HEK293T (cell line): ENCODE data around the gene LMF1.

ENCODE experiments used
- CTCF ChIA-PET: fragments of 350-600 bp; formaldehyde crosslinking; extraction: SDS; loops from one replicate; lab custom pipeline; 2021; ENCODE audit warnings: antibody characterized with exemption, inconsistent platforms; lab: Yijun Ruan, JAX
- POLR2A ChIA-PET: fragments of 350-600 bp; formaldehyde crosslinking; extraction: SDS; loops from one replicate; lab custom pipeline; 2020; ENCODE audit warnings: antibody characterized with exemption, inconsistent platforms; lab: Yijun Ruan, JAX
- DNase-seq: peaks from one replicate; pipeline ENCODE4 v3.0.0; 2012; ENCODE audit warnings: mixed read lengths; ENCODE audit errors: extremely low spot score
- ARNT ChIP-seq: fragments of 450-650 bp; IDR thresholded peaks from 2 replicates; pipeline ENCODE4 v1.6.1; 2017; ENCODE audit warnings: mild to moderate bottlenecking
- BHLHE40 ChIP-seq: fragments of 450-650 bp; IDR thresholded peaks from 2 replicates; pipeline ENCODE4 v1.6.1; 2016; ENCODE audit warnings: mild to moderate bottlenecking, moderate library complexity, borderline replicate concordance
- CTBP1 ChIP-seq: fragments of 450-650 bp; IDR thresholded peaks from 2 replicates; pipeline ENCODE4 v1.6.1; 2016; ENCODE audit warnings: borderline replicate concordance
- ELF4 ChIP-seq: fragments of 450-650 bp; IDR thresholded peaks from 2 replicates; pipeline ENCODE4 v1.6.1; 2017; ENCODE audit warnings: antibody characterized with exemption
- FOXA1 ChIP-seq: fragments of 450-650 bp; IDR thresholded peaks from 2 replicates; pipeline ENCODE4 v1.6.1; 2016; ENCODE audit warnings: mild to moderate bottlenecking
- FOXK2 ChIP-seq: fragments of 450-650 bp; IDR thresholded peaks from 2 replicates; pipeline ENCODE4 v1.6.1; 2016; ENCODE audit warnings: mild to moderate bottlenecking
- FOXM1 ChIP-seq: fragments of 450-650 bp; IDR thresholded peaks from 2 replicates; pipeline ENCODE4 v1.6.1; 2017; ENCODE audit warnings: mild to moderate bottlenecking, borderline replicate concordance
- HDGF ChIP-seq: fragments of 450-650 bp; IDR thresholded peaks from 2 replicates; pipeline ENCODE4 v1.6.1; 2017; ENCODE audit warnings: antibody characterized with exemption, borderline replicate concordance
- L3MBTL2 ChIP-seq: fragments of 450-650 bp; conservative IDR thresholded peaks from 2 replicates; pipeline ENCODE4 v1.6.1; 2016; ENCODE audit warnings: mild to moderate bottlenecking
- LEF1 ChIP-seq: fragments of 450-650 bp; IDR thresholded peaks from 2 replicates; pipeline ENCODE4 v1.6.1; 2017; ENCODE audit warnings: mild to moderate bottlenecking, borderline replicate concordance
- NFRKB ChIP-seq: fragments of 450-650 bp; IDR thresholded peaks from 2 replicates; pipeline ENCODE4 v1.6.1; 2016; ENCODE audit warnings: mild to moderate bottlenecking, moderate library complexity
- SP1 ChIP-seq: fragments of 450-650 bp; IDR thresholded peaks from 2 replicates; pipeline ENCODE4 v1.6.1; 2017
- SUZ12 ChIP-seq: fragments of 450-650 bp; IDR thresholded peaks from 2 replicates; pipeline ENCODE4 v1.6.1; 2016; ENCODE audit warnings: mild to moderate bottlenecking
- TARDBP ChIP-seq: fragments of 450-650 bp; IDR thresholded peaks from 2 replicates; pipeline ENCODE4 v1.6.1; 2016
- ZNF384 ChIP-seq: fragments of 450-650 bp; IDR thresholded peaks from 2 replicates; pipeline ENCODE4 v1.6.1; 2016
- TF ChIP-seq, protein P1 (sequence below): fragments of 450-650 bp; IDR thresholded peaks from 2 replicates; pipeline ENCODE4 v1.6.1; 2016

LMF1 gene

DNA sequence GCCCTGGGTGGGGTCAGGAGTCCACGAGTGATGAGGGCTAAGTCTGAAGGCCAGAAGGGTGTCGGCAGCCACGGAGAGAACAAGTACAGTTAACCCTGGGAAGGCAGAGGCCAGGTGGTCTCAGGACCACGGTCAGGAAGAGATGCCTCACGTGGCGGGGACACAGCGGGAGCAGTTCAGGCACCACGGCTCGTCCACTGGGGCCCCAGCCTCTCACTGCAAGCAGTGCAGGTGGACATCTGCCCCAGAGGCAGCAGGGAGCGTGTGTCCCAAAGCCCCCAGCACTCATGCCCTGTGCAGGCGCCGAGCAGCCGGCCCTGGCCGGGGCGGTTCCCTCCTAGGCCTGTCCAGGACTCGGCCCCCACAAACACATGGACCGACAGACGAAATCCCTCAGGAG, 4.7 kb downstream of the LMF1 start:
- POLR2A ChIA-PET, result no interaction called here
- TF ChIP-seq FOXM1 (no peak), ELF4 (no peak)
- CTCF ChIA-PET, result no interaction called here
- no peak for DNase-seq

DNA sequence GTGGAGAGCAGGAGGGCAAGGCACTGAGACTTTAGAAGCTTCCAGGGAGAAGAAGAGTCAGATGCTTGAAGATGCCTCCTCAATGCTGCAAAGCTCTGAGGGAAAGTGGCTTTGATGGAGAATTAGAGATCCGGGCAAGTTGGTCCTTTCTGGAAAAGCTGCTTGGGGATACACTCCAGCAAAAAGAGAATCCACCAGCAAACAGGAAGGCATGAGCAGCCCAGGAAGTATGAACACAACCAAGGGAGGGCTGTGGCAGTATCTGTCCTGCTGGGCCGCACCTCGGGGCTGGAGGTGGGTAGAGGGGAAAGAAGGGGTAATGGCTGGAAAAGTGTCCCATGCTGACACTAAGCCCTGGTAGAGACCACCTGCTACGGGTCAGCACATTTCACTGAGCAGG, 5.3 kb downstream of the LMF1 start:
- ChIA-PET CTCF (no interaction called here), POLR2A (no interaction called here)
- no peak for DNase-seq
- TF ChIP-seq FOXK2, result no peak
- no peak for TF ChIP-seq ARNT
- TF ChIP-seq ZNF384, result no peak
- TF ChIP-seq ELF4, result no peak
- TF ChIP-seq BHLHE40, result no peak
- TF ChIP-seq, protein P1, sequence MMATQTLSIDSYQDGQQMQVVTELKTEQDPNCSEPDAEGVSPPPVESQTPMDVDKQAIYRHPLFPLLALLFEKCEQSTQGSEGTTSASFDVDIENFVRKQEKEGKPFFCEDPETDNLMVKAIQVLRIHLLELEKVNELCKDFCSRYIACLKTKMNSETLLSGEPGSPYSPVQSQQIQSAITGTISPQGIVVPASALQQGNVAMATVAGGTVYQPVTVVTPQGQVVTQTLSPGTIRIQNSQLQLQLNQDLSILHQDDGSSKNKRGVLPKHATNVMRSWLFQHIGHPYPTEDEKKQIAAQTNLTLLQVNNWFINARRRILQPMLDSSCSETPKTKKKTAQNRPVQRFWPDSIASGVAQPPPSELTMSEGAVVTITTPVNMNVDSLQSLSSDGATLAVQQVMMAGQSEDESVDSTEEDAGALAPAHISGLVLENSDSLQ, result no peak
- no peak for TF ChIP-seq SP1
- TF ChIP-seq FOXM1, result no peak
- no peak for TF ChIP-seq NFRKB
- no peak for TF ChIP-seq LEF1
- no peak for TF ChIP-seq TARDBP
- TF ChIP-seq HDGF, result no peak
- no peak for TF ChIP-seq FOXA1
- TF ChIP-seq SUZ12, result no peak
- no peak for TF ChIP-seq L3MBTL2
- TF ChIP-seq CTBP1, result no peak

DNA sequence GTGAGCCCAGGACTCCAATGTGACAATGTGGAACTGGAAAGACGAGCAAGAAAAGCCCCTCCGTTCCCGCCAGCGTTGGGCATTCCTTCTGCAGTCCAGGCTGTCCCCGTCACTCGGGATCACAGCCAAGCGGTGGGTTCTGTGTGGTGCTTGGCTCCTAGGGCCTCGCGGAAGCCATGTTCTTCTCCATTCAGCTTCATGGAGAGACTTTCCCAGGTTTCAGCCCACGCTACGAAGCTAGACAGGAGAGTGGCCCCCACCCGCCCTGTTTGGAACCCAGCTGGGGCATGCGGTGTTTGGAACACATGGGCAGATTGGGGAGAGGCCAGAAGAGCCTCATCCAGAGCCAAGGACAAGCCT, 5.8 kb downstream of the LMF1 start:
- ChIA-PET CTCF (no interaction called here), POLR2A (no interaction called here)
- TF ChIP-seq TARDBP, result no peak
- no peak for TF ChIP-seq HDGF
- TF ChIP-seq, protein P1, result no peak
- TF ChIP-seq SUZ12, result no peak
- no peak for DNase-seq

DNA sequence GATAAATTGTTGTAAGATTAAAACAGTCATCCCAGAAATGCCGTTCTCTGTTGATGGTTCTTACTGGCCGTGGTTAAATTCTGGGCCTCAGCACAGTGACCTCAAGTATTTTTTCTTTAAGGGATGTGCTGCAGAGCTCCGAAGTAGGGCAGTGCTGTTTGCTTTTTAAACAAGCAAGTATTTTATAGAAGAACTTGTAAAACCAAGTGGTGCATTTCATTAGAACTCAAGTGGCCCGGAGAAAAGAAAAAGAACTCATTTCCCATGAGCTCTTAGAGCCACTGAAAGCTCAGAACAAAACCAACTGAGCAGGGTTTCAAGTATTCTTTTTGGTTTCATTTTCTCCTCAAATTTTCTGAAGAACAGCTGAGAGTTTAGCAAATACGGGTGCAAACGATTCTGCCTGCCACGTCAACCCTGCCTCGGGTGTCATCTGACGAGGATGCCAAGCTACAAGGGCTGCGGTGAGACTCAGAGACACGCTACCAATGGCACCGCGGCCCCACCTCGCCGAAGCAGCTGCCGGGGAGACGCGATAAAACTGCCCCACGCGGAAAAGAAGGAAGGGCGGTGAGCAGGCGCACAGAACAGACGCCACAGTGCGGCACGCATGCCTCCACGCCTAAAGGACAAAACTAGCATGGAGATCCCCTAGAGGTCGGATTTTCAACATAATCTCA, 6.3 kb downstream of the LMF1 start:
- CTCF ChIA-PET, result no interaction called here
- POLR2A ChIA-PET, result no interaction called here
- no peak for DNase-seq
- TF ChIP-seq L3MBTL2 (no peak), ARNT (no peak), ZNF384 (no peak), TARDBP (no peak), HDGF (no peak)

DNA sequence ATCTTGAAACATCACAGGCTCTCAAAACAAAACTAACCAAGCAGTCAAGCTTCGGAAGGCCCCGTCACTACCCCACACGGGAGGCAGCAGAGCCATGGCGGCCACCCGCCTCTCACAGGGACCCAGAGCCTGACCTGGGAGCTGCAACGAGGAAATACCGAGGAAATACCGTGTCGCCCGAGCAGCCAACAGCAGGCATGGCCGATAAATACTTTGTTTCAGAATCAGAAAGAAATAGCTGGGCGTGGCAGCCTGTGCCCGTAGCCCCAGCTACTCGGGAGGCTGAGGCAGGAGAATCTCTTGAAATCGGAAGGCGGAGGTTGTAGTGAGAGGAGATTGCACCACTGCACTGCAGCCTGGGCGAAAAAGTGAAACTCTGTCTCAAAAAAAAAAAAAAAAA, 6.9 kb downstream of the LMF1 start:
- CTCF ChIA-PET, result no interaction called here
- TF ChIP-seq FOXA1, result no peak
- no peak for TF ChIP-seq SUZ12
- no peak for DNase-seq
- POLR2A ChIA-PET, result no interaction called here

DNA sequence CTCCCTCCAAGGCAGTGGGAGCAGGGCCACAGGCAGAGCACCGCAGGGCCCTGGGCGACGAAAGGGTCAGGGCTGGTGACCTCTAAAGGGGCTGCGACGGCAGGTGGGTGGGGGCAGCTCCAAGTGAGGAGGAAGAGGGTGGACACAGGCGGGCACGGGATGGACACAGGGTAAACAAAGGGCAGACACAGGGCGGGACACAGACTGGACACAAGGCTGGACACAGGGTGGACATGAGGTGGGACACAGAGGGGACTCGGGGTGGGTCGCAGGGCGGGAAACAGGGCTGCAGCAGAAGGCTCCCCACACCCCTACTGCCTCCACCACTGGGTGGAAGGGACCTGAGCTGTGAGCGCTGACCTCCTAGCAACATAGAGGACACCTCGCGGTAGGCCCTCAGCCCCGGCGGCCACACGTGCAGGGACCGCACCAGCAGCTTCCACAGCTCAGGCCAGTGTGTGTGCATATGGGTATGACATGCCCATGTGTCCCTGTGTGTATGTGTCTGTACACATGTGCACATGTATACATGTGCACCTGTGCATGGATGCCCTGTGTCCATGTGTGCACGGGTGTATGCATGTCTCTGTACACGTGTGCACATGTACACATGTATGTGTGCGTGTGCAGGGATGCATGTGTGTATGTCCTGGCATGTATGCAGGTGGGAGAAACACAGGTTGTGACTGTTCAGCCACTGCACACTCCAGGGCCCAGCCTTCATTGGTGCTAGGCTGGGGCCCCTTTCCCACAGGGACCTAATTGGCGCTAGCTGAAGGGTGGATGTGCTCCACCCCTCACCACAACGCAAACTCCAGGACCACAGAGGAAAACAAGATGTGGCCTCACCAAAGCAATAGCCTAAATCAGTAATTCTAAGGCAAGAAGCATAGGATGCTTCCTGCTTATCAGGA, 7.6 kb downstream of the LMF1 start:
- CTCF ChIA-PET, result no interaction called here
- no peak for DNase-seq
- POLR2A ChIA-PET, result no interaction called here
- TF ChIP-seq SUZ12 (no peak), TARDBP (no peak), SP1 (no peak), FOXA1 (no peak), CTBP1 (no peak), LEF1 (no peak), L3MBTL2 (no peak), BHLHE40 (no peak), FOXK2 (no peak), ZNF384 (no peak), HDGF (no peak), ELF4 (no peak), ARNT (no peak), NFRKB (no peak), FOXM1 (no peak)
- TF ChIP-seq, protein P1, result no peak

DNA sequence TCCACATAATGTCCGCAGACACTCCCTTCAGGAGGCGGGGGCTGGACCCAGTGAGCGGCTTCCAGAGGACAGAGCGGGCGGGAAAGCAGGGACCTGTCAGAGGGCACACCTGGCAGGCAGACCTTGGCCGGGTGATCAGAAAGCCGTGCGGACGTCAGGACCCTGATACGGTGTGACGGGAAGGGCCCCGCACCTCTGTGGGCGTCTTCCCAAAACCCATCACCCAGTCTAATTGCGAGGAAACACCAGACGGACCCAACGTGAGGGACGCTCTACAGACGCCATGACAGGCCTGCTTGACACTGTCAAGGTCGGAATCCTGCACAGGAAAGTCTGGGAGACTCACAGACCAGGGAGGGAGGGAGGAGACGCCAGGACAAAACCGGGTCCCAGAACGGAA, 8.4 kb downstream of the LMF1 start:
- ChIA-PET CTCF (no interaction called here), POLR2A (no interaction called here)
- DNase-seq, result no peak
- no peak for TF ChIP-seq LEF1
- no peak for TF ChIP-seq CTBP1
- TF ChIP-seq NFRKB, result no peak
- TF ChIP-seq ARNT, result no peak
- no peak for TF ChIP-seq FOXK2
- TF ChIP-seq SUZ12, result no peak
- TF ChIP-seq, protein P1, result no peak
- TF ChIP-seq FOXA1, result no peak
- no peak for TF ChIP-seq FOXM1
- no peak for TF ChIP-seq TARDBP
- TF ChIP-seq ZNF384, result no peak
- no peak for TF ChIP-seq HDGF
